ENCODE data around the gene THEM4.
A peak's percentile ranks its signal among the peaks of the same experiment; 100 is the strongest.
"Not testable (repeated sequence)": the region's sequence is repeated elsewhere in the genome, so short reads cannot be mapped to it uniquely, and the experiment has no call there.

The THEM4 gene

GRCh38 chr1:151891512-151891911 is 17.8 kb downstream of the THEM4 start:
- no peak for FAIRE-seq

- peak; percentile 95 for FAIRE-seq
Measured at GRCh38 chr1:151888972-151889570, 20.2 kb downstream of the THEM4 start.

- no peak for FAIRE-seq
Measured at GRCh38 chr1:151887028-151887427, 22.3 kb downstream of the THEM4 start.

- no peak for FAIRE-seq
Measured at GRCh38 chr1:151885479-151885878, 23.8 kb downstream of the THEM4 start.

GRCh38 chr1:151884879-151885278 is 24.4 kb downstream of the THEM4 start:
- not testable (repeated sequence) for FAIRE-seq

GRCh38 chr1:151884445-151884844 is 24.9 kb downstream of the THEM4 start:
- FAIRE-seq = not testable (repeated sequence)

- FAIRE-seq = not testable (repeated sequence)
Measured at GRCh38 chr1:151883898-151884297, 25.4 kb downstream of the THEM4 start.

GRCh38 chr1:151882918-151883317 is 26.4 kb downstream of the THEM4 start:
- not testable (repeated sequence) for FAIRE-seq

GRCh38 chr1:151882466-151882865 is 26.8 kb downstream of the THEM4 start:
- no peak for FAIRE-seq

- FAIRE-seq = peak; percentile 86
Measured at GRCh38 chr1:151881479-151881878, 27.8 kb downstream of the THEM4 start.

GRCh38 chr1:151875419-151876097 is 33.8 kb downstream of the THEM4 start:
- peak; percentile 41 for FAIRE-seq

- FAIRE-seq = not testable (repeated sequence)
Measured at GRCh38 chr1:151872776-151873175, 36.5 kb downstream of the THEM4 start.

- no peak for FAIRE-seq
Measured at GRCh38 chr1:151871284-151872030, 37.9 kb downstream of the THEM4 start.

- no peak for FAIRE-seq
Measured at GRCh38 chr1:151868486-151868885, 40.8 kb downstream of the THEM4 start.

GRCh38 chr1:151867765-151868411 is 41.4 kb downstream of the THEM4 start:
- no peak for FAIRE-seq

GRCh38 chr1:151867321-151867720 is 42.0 kb downstream of the THEM4 start:
- FAIRE-seq = no peak

GRCh38 chr1:151864411-151864810 is 44.9 kb downstream of the THEM4 start:
- FAIRE-seq = no peak

- FAIRE-seq = no peak
Measured at GRCh38 chr1:151862604-151863003, 46.7 kb downstream of the THEM4 start.

GRCh38 chr1:151860504-151861187 is 48.7 kb downstream of the THEM4 start:
- no peak for FAIRE-seq

GRCh38 chr1:151859891-151860293 is 49.4 kb downstream of the THEM4 start:
- no peak for FAIRE-seq

GRCh38 chr1:151858886-151859665 is 50.2 kb downstream of the THEM4 start:
- FAIRE-seq = no peak

Data from TTC549 (cell line).